ENCODE results near the gene CNTN4.
"Not testable (repeated sequence)": the region's sequence is repeated elsewhere in the genome, so short reads cannot be mapped to it uniquely, and the experiment has no call there.

Gene CNTN4

DNA sequence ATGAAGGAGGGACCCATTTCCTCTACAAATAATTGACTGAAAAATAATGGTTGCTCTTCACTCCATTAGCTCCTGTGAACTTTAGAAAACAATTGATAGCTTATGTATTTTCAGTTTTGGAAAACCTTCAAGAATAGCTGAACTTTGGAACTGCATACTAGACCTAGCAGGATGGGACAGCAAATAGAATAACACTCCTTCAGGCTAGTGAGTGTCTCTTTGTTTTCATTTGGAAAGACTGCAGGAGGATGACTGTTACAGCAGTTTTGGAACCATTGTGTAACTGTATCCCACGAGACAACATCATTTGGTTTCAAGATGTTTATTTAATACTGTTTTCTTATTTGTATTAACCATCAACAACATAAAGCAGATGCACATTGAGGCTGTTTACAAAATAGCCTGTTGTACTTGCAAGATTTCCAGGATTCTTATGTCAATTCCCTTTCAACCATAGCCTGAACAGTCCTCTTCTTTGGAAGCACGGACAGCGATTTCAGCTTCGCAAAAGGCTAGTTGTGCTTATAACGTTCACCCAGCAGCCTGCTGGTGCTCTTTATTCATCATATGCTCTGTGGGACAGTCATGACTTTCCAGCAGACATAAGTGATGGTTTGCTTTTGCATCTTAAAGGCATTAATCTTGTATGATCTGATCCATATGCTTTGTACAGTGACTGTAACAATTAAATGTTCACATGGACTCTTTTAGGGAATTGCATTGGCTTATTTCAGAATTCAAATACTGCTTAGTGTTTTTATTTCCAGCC, 676.0 kb downstream of the CNTN4 start:
- DNase-seq (ENCODE audit: low read depth in 3 of 3, low spot score in 1 of 3) = no peak

DNA sequence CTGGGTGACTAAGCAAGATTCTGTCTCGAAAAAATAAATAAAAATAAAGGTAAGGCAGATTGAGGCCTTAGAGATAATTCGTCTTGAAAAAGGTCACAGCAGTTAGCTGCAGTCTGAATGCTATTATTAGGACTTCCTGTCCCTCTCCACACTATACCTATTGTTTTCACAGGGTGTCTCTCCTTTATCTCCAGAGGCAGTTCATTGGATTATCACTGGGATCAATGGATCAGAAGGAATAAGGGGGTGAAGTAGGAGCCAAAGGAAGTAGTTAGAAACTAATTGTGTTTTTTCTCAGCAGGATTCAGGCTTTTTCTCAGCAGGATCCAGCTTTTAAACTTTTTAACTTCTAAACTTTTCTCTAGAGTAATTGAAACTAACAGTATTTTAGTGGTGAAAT, 684.6 kb downstream of the CNTN4 start:
- no peak for DNase-seq (ENCODE audit: low read depth in 3 of 3, low spot score in 1 of 3)

DNA sequence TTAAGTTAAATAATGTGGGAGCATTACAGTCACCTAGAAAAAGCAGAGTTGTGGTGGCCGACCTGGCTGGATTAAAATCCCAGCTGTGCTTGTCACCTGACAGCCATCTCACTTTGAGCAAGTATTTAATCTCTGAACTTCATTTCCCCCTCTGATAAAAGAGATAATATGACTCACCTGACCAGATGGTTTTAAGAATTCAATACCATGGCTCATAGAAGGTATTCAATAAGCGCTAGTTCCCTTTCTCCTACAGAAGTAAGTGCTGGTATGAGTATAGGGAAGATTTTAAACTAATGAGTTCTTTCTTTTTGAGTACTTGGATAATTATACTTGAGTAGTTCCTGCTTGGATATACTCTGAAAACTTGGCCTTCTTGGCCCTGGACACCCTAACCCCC, 686.0 kb downstream of the CNTN4 start:
- DNase-seq (ENCODE audit: low read depth in 3 of 3, low spot score in 1 of 3) = no peak

DNA sequence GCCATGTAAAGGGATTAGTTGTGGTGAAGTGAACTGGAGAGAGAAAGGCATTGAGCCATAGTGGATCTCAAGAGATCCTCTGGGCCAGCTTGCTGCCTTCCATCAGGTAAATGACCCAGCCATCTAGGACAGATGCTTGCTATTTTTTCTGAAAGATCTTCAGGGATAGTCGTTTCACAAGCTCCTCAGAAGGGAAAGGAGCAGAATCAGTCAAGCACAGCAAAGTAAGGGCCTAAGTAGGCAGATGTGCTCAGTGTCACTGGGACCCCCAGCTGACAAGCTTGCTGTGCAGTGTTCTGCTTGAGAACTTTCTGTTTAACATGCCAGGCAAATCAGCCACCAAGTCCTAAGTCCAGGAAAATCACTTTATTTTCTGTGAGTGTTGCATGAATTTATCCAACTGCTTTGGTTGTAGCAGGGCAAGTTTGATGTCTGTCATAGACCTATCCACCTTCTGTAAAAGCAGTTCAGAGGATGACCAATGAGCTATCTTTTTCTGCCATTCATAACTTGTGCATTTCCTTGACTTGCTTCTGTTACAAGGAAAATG, 691.7 kb downstream of the CNTN4 start:
- no peak for DNase-seq (ENCODE audit: low read depth in 3 of 3, low spot score in 1 of 3)

DNA sequence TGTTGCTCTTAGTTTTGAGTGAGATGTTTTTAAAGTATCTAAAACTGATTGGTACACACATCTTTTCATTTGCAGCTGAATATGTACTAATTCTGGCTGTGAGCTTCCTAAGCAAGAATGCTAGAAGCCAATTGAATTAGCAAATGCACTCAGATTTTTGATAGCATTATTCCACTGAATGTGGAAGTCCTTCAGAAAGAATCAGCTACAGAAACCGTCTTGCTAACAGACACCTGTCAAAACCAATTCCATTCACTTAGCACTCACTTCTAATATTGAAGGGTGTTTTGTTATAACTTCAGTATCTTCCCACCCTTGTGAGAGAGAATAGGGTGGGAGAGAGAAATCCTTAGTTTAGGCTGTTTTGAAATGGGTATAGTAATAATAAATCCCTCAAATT, 693.8 kb downstream of the CNTN4 start:
- DNase-seq (ENCODE audit: low read depth in 3 of 3, low spot score in 1 of 3) = no peak

DNA sequence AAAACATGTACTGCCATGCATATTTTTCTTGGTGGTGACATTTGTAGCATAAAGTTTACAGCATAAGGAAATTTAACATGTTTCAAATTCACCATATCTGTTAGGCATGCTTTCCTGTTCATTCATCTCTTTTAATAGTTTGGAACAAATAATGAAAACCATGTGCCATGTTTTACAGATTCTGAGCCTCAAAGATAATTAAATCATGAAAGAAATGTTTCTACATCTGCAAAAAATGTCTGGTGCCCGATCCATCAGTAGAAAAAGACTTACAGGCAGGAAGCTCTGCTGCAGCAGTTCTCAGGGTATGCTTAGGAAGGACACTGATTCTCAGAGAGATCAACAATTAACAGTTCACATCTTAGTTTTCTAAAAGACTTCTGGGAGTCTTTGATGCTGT, 695.3 kb downstream of the CNTN4 start:
- no peak for DNase-seq (ENCODE audit: low read depth in 3 of 3, low spot score in 1 of 3)

DNA sequence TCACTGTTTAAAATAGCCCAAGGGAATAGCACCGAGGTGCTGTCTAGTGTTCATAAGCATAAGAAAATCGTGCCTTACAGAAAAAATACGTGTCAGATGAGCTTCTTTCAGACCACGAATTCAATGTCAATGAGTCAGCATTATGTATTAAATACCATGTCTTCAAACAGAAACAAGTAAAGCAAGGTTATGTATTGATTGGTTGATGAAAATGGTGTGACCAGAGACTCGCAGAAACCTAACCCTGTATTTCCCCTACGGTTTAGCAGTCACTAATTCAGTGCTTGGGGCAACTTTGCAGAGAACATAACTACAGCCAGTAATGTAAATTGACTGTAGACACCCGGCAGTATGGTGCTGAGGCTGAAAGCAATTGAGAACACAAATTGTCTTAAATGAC, 703.8 kb downstream of the CNTN4 start:
- DNase-seq (ENCODE audit: low read depth in 3 of 3, low spot score in 1 of 3) = no peak

DNA sequence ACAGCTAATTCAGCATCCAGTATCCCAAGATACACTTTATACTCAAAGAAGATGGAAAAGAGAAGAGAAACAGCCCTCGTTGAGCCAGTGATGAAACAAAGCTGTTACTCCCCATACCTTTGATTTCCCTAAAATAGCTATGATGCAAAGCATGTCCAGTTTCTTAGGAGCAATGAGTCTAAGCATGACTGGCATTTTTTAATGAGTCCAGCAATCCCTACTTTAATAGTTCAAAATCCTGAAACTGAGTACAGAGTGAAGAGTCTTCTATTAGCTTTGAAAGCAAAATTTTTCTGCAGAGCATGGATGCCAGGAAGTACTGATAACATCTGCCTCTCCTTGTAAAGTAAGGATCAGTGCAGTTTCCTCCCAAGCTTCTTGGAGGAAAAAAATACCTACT, 708.8 kb downstream of the CNTN4 start:
- DNase-seq (ENCODE audit: low read depth in 3 of 3, low spot score in 1 of 3) = no peak

DNA sequence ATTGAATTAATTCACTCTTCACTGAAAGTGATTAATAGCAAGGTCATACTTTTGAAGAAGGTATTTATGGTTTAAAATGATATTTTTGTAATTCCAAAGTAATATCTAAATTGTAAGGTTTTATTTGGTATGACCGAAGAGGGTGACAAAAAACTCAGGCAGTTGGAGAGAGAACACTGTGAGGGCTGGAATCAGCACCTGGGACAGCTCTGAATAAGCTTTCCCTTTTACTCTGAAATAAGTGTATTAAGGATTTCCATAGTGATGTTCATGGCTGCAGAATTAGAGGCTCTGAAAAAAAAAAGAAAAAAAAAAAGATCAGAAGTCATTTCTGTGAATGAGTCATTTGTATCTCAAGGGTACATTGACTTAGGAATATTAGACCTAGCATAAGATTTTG, 712.1 kb downstream of the CNTN4 start:
- DNase-seq (ENCODE audit: low read depth in 3 of 3, low spot score in 1 of 3) = no peak

DNA sequence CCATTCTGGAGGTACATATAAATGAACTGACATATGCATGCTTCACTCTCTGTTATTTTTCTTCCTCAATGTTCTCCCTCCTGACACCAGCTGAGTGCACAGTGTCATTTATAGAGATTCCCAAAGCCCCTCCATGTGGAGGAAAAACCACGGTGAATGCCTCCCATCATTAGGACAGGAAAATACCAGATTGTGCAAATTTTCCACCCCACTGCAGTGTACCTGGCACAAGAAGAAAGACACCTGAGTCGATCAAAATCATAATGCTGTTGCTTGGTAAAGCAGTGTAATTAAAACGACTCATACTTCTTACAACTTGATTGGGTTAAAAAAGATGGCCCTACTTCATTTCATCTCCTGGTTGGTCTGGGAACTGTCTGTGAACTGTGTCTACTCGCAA, 720.9 kb downstream of the CNTN4 start:
- no peak for DNase-seq (ENCODE audit: low read depth in 3 of 3, low spot score in 1 of 3)

DNA sequence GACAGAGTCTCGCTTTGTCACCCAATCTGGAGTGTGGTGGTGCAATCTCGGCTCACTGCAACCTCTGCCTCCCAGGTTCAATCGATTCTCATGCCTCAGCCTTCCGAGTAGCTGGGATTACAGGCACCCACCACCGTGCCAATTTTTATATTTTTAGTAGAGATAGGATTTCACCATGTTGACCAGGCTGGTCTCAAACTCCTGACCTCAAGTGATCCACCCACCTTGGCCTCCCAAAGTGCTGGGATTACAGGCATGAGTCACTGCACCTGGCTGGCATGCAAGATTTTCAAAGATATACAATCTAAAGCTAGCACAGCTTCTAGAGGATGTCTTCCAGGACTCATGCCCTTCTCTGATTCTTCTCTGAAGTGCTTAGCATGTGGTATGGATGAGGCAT, 722.3 kb downstream of the CNTN4 start:
- not testable (repeated sequence) for DNase-seq (ENCODE audit: low read depth in 3 of 3, low spot score in 1 of 3)

DNA sequence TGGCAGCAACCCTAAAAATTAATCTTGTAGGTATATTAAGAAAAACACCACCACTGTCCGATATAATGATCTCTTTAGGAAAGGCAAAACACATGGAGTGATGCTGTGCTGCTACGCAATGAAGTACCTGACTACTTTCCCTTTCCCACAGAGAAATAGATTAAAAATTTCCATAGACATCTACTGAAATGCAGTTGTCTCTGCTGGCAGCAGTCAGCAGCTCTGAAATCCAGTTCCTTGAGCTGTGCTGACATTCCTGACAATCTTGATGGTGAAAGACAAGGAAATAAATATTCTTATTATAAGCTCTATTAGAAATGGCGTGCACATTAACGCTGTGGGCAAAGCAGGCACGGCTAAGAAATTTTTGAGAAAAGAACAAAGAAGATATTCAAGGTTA, 723.9 kb downstream of the CNTN4 start:
- DNase-seq (ENCODE audit: low read depth in 3 of 3, low spot score in 1 of 3) = no peak

DNA sequence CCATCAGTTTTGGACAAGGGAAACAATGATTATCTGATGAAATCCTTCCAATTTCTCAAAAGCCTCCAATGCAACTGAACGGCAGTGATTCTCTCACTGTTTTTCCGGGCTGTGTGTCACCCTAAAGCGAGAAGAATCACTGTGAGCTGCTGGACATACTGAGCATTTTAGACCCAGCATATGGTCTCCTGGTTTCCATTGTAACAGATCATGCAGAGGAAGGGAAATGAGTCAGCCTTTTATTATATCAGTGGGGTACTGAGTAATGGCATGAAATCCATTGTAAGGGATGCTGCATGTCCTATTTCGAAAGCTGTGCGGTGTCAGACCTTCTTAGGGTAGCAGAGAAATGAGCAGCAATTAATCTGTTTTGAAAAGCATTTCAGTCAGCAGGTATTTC, 724.4 kb downstream of the CNTN4 start:
- no peak for DNase-seq (ENCODE audit: low read depth in 3 of 3, low spot score in 1 of 3)

DNA sequence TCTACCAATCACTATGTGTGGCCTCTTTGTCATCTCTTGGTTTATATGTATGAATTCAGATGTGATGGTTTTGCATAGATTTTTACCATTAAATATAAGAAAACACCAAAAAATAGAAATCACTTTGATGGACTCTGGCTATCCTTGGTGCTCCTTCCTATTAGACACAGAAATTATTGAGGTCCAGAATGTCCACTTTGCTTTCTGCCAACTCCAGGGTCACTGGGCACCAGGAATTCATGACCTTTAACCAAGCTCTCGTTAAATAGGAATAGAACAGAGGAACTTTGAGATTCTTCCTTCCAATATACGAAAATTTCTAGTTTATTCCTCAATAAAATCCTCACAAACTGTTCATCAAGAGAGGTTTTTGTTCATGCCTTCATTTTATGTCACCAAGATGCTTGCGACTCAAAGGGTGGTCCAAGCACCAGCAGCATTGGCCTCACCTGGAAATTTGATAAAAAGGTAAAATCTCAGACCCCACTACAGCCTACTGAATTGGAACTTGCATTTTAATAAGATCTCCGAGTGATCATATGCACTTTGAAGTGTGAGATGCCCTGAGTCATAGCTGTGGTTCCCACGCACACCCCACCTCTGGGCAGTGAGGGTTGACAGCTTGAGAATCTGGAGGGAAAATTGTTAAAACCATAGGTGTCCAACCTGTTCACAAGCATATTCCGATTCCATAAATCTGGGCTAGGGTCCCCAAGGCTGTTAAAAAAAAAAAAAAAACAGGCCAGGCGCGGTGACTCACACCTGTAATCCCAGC, 725.0 kb downstream of the CNTN4 start:
- DNase-seq (ENCODE audit: low read depth in 3 of 3, low spot score in 1 of 3) = no peak

DNA sequence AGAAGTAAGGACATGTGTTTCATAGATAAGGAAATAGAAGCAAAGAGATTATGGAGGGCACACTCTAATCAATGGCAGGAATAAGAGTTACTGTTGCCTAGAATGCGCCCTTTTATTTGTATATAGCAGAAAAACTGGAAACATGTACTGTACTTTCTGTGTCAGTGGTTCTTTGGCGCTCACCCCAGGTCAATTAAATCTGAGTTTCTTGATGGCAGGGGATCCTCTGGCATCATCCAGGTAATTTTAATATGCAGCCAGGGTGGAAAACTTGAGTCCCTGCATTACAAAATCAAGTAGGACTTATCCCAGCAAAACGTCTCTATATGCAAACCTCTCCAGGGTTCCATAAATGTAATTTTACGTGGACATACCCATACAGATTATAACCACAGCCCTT, 727.4 kb downstream of the CNTN4 start:
- no peak for DNase-seq (ENCODE audit: low read depth in 3 of 3, low spot score in 1 of 3)

DNA sequence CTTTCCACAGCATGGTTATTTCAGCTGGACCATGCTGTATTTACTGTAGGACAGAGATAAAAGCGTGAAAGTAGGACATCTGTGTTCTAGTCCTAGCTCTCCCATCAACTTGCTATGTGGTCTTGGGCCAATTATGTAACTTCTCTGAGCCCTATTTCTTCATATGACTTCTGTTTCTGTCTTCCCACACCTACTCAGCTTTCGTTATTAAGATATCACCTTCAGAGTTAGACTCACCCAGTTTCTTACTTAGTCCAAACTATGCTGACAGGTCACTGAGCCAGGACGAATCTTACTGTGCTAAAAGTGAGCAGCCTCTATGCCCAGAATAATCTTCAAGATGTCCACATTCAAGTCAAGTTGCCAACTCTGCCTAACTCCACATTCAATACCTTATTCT, 727.8 kb downstream of the CNTN4 start:
- no peak for DNase-seq (ENCODE audit: low read depth in 3 of 3, low spot score in 1 of 3)

DNA sequence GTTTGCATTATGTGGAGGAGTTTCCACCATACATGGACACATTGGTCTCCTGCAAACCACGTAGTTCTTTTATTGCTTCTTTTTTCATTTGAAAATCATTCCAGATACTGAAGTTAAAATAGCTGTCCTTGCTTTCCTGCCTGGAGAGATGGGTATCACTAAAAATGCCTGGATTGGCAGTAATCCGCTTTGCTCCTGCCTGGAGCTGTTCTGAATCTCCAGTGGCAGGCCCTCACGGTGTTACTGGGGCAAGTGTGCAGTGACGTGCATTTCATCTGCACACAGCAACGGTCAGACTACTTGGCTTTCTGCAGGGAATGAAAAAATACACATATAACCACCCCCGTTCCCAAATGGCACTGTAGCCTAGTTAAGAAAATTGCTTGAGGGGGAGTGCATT, 738.6 kb downstream of the CNTN4 start:
- DNase-seq (ENCODE audit: low read depth in 3 of 3, low spot score in 1 of 3) = no peak

DNA sequence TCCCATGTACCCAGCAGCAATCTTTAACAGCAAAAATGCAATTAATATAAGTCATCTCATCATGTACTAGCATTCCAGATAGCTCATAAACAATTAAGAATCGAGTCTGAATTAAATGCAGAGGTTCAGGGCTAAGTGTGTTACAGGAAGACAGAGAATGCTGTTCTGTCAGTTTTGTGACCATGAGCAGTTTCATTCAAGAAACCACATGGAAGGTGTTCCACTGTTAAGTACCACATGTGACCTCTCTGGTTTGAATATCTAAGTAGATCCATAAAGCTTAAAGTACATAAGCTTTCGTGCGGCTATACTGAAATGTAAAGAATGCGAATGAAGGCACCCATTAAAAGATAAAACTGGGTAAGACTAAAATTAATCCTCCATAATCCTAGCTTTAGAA, 739.2 kb downstream of the CNTN4 start:
- no peak for DNase-seq (ENCODE audit: low read depth in 3 of 3, low spot score in 1 of 3)

DNA sequence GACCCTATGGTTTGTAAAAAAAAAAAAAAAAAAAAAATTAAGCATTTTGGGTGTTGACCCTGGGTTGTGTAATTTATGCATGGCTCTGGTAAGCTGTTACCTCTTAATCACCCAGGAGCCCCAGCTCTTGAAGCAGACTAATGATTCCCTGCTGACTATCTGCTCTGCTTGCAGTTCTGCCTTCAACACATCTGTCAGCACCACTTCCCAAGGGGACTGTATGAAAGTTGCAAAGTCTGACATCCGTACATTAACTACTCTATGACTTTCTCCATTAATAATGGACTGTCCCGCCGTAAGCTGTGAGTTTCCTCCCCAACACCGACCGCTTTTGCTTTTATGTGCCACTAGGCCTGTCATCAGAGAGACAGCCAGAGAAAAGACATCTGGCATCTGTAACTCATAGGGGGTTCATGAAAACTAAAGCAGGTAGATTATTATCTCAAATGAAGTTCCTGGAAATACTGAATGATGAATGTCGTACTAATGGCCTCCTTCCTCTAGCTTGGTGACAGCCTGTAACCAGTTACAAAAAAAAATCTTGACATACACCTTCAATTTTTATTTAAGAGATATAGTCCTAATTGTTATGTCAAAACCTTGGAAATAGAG, 740.0 kb downstream of the CNTN4 start:
- no peak for DNase-seq (ENCODE audit: low read depth in 3 of 3, low spot score in 1 of 3)

DNA sequence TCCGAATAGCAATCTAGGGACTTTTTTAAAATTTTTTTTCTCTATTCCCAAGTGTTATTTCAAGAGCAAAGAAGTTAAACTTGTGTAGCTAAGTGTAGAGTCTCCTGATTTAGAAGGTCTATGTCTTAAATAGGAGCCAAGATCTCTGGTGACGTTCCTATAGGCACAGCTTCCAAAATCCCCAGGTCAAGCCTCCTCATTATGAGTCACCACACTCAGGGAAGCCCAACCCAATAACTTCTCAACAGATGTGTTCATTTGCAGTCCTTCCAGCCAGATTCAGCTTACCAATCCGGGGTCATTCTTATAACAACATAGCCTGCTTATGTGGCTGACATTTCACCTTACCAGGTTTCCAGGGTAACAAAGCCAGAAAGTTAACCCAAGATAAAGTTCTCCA, 741.2 kb downstream of the CNTN4 start:
- no peak for DNase-seq (ENCODE audit: low read depth in 3 of 3, low spot score in 1 of 3)

DNA sequence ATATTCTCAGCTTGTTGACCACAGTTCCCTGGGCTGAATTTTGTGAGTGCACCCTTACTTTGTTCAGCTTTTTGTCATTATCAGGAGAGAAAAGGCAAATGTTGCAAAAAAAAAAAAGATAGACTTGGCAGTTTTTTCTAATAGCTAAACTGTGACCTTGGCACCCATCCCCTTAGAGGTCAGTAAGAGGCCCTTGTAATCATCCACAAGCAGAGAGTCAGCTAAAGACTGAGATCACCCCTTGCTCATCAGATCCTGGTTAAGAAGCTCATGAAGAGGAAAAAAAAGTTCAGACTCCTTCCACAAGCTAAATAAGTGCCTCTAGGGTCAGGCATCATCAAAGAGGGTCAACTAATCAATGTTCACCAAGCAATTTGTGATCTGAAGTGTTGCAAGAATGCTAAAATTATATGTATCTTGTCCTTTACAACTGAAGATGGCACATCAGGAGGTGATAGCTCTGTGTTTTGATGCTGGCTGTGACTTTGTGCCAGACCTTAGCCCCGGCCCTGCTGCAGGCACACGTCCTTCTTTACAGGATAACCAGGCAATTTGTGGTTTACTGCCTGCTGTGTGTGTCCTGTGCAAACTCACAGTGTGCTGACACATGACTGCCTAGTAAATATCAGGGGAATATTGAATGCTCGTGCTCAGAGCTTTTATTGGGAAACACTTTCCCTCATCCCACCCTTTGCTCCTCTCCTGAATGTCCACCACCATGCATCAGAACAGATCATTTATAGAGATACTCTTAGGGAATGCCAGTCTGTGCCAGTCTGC, 748.6 kb downstream of the CNTN4 start:
- DNase-seq (ENCODE audit: low read depth in 3 of 3, low spot score in 1 of 3) = no peak

Measured in stimulated activated CD4-positive, alpha-beta T cell treated with anti-CD3 and anti-CD28 coated beads, TNF-alpha, amount 100 ng/mL, for 1 hour (primary cell).